ENCODE results near the gene DEFB126. TPM values are rescaled to one million over a fixed set of nuclear protein-coding genes. Genes with fewer than 3 reads are reported as not detected.

DEFB126 gene
- total RNA-seq, 1 experiment from 2014 or later = not detected

DNA sequence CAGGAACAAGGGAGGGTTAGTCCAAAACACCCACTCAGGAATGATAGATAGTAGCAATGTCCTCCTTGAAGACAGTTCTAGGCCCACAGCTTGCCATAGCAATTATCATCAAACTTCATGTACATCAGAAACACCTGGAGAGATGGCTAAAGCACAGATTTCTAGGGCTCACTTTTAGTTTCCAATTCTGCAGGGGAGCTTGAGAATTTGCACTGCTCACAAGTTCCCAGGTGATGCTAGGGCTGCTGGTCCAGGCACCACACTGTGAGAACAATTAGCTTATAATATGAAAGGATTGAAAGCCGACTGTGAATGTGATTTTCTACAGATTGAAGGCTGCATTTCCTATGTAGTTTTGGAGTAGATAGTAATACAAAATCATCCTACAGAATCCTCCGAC, 3.5 kb downstream of the DEFB126 start:
- no peaks in the 10 kb centered on the region for H3K9me3 Mint-ChIP-seq (ENCODE audit: unreplicated experiment)
- peaks cover 16% of the 10 kb centered on the region for H3K27me3 Mint-ChIP-seq (ENCODE audit: insufficient read depth, unreplicated experiment)
- H3K27me3 ChIP-seq (replicated peaks; ENCODE audit: control insufficient read depth, insufficient read depth, low read length) = peaks cover 1% of the 10 kb centered on the region; the same call in 1 of the 2 replicates
- no peak overlapping the region for H3K27ac Mint-ChIP-seq (ENCODE audit: unreplicated experiment)
- CTCF ChIA-PET = no interaction called here
- H3K36me3 Mint-ChIP-seq (ENCODE audit: insufficient read depth, unreplicated experiment) = no peaks in the 10 kb centered on the region
- intact Hi-C loops (cut with micrococcal nuclease; ENCODE audit: unreplicated experiment) = no loop called here
- H3K4me1 Mint-ChIP-seq (ENCODE audit: low read depth, unreplicated experiment) = no peaks in the 10 kb centered on the region
- no peaks in the 10 kb centered on the region for H3K4me1 ChIP-seq
- no peaks in the 10 kb centered on the region for H3K36me3 ChIP-seq (ENCODE audit: control insufficient read depth, insufficient read depth, low read length)
- no peak for TF ChIP-seq CTCF (IDR thresholded peaks at IDR 0.05; ENCODE audit: insufficient read depth in 1 of 2, low read depth in 1 of 2, low read length in 1 of 2, severe bottlenecking in 1 of 2, unreplicated experiment in 1 of 2)
- H3K9me3 ChIP-seq = no peaks in the 10 kb centered on the region
- no TSS peak for BruUV-seq (replicated peaks)
- no peak overlapping the region for H3K4me3 ChIP-seq (ENCODE audit: low read depth, low read length)
- H3K4me3 Mint-ChIP-seq (ENCODE audit: unreplicated experiment) = no peak overlapping the region
- DNase-seq = no peak
- POLR2A ChIA-PET = no interaction called here

DNA sequence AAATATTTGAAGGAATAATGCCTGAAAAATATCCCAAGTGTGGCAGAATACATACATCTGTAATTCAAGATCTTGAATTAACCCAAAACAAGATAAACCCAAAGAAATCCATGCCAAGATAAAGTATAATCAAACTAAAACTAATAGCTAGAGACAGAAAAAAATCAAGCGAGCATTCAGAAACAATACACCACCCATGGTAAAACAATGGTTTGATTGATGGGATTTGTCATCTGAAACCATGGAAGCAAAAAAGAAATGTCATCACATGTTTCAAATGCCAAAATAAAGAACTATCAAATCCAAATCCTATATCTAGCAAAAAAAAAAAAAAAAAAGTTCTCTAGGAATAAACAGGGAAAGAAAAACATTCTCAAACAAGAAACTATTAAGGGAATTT, 9.7 kb downstream of the DEFB126 start:
- Mint-ChIP-seq H3K27me3 (ENCODE audit: insufficient read depth, unreplicated experiment) (peaks cover 15% of the 10 kb centered on the region), H3K9me3 (ENCODE audit: unreplicated experiment) (no peaks in the 10 kb centered on the region), H3K36me3 (ENCODE audit: insufficient read depth, unreplicated experiment) (no peaks in the 10 kb centered on the region), H3K4me1 (ENCODE audit: low read depth, unreplicated experiment) (no peaks in the 10 kb centered on the region), H3K4me3 (ENCODE audit: unreplicated experiment) (no peak overlapping the region), H3K27ac (ENCODE audit: unreplicated experiment) (no peak overlapping the region)
- H3K4me1 ChIP-seq = no peaks in the 10 kb centered on the region
- CTCF ChIA-PET = no interaction called here
- BruUV-seq (replicated peaks) = no TSS peak
- no peaks in the 10 kb centered on the region for H3K27me3 ChIP-seq (replicated peaks; ENCODE audit: control insufficient read depth, insufficient read depth, low read length)
- no peak overlapping the region for H3K4me3 ChIP-seq (ENCODE audit: low read depth, low read length)
- intact Hi-C loops (cut with micrococcal nuclease; ENCODE audit: unreplicated experiment) = no loop called here
- no peak for TF ChIP-seq CTCF (IDR thresholded peaks at IDR 0.05; ENCODE audit: insufficient read depth in 1 of 2, low read depth in 1 of 2, low read length in 1 of 2, severe bottlenecking in 1 of 2, unreplicated experiment in 1 of 2)
- no peaks in the 10 kb centered on the region for H3K36me3 ChIP-seq (ENCODE audit: control insufficient read depth, insufficient read depth, low read length)
- POLR2A ChIA-PET = no interaction called here
- no peaks in the 10 kb centered on the region for H3K9me3 ChIP-seq
- DNase-seq = no peak

- no peaks in the 10 kb centered on the region for H3K4me1 Mint-ChIP-seq (ENCODE audit: low read depth, unreplicated experiment)
- H3K27me3 Mint-ChIP-seq (ENCODE audit: insufficient read depth, unreplicated experiment) = peaks cover 23% of the 10 kb centered on the region
- Histone ChIP-seq H3K4me3 (ENCODE audit: low read depth, low read length) (no peak within 1 kb of the TSS), H3K4me1 (no peaks in the 10 kb centered on the region), H3K36me3 (ENCODE audit: control insufficient read depth, insufficient read depth, low read length) (no peaks in the 10 kb centered on the region), H3K9me3 (no peaks in the 10 kb centered on the region), H3K27me3 (replicated peaks; ENCODE audit: control insufficient read depth, insufficient read depth, low read length) (no peaks in the 10 kb centered on the region)
- TF ChIP-seq CTCF (IDR thresholded peaks at IDR 0.05; ENCODE audit: insufficient read depth in 1 of 2, low read depth in 1 of 2, low read length in 1 of 2, severe bottlenecking in 1 of 2, unreplicated experiment in 1 of 2) = no peak
- no peaks in the 10 kb centered on the region for H3K36me3 Mint-ChIP-seq (ENCODE audit: insufficient read depth, unreplicated experiment)
- H3K9me3 Mint-ChIP-seq (ENCODE audit: unreplicated experiment) = no peaks in the 10 kb centered on the region
- H3K27ac Mint-ChIP-seq (ENCODE audit: unreplicated experiment) = no peak within 1 kb of the TSS
- POLR2A ChIA-PET = no interaction called here
- H3K4me3 Mint-ChIP-seq (ENCODE audit: unreplicated experiment) = no peak within 1 kb of the TSS
- BruUV-seq (replicated peaks) = no TSS peak
- CTCF ChIA-PET = no interaction called here
- intact Hi-C loops (cut with micrococcal nuclease; ENCODE audit: unreplicated experiment) = no loop called here
- no peak for DNase-seq
Measured at GRCh38 chr20:157154-157553, 14.8 kb downstream of the DEFB126 start, which contains the start of gene DEFB127. Gene DEFB127, plus strand, starts transcription at chr20:157454. Its CDS starts 91 bp downstream, at chr20:157545.

All from Caco-2 (cell line).